ENCODE data around the gene TRAPPC5.

Gene TRAPPC5

DNA sequence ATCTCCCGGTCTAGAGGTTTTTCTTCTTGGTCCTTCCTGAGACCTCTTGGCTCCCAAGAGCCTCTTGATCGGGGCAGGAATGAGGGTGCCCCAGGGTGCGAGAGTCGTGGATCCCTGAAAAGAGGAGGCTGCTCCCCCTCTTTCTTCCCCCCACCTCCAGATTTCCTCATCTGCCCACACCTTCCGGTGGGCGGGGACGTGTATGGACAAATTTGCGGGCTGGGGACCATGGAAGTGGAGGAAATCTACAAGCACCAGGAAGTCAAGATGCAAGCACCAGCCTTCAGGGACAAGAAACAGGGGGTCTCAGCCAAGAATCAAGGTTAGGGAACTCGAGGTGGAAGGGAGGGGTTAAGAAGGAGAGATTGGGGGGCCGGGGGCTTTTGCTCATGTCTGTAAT is 3.8 kb upstream of the TRAPPC5 start, which contains the start of gene MCEMP1:
Gene MCEMP1 (plus strand): TSS at position 237 of the 400 bp plus-strand sequence. CDS start 31 bp downstream, at position 268.
- DNase-seq: no peak

DNA sequence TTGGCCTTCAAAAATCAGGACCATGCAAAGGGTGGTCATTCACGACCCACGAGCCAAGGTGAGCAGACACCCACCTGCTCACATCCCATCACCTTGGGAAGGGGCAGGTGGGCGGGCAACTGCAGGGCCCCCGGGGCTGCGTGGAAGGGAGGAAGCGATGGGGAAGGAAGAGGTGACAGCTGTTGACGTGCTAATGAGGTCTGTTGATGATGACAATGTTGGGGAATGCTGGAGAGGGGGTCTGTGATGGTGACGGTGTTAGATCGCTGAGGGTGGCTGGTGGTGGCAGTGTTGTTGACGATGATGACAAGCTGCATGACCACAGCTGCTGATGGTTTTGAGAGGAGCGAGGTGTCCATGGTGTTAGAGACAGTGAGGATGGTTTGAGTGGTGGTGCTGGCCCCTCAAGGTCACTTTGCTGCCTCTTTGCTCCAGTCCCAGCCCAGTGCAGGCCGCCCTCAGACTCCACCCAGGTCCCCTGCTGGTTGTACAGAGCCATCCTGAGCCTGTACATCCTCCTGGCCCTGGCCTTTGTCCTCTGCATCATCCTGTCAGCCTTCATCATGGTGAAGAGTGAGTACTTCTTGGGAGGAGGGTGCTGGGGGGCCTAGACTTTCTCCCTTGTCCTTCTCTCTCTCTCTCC is 2.8 kb upstream of the TRAPPC5 start:
- no peak for DNase-seq

- DNase-seq: peak; percentile 50
Observed at GRCh38 chr19:7678971-7679751, 1.5 kb upstream of the TRAPPC5 start.

DNA sequence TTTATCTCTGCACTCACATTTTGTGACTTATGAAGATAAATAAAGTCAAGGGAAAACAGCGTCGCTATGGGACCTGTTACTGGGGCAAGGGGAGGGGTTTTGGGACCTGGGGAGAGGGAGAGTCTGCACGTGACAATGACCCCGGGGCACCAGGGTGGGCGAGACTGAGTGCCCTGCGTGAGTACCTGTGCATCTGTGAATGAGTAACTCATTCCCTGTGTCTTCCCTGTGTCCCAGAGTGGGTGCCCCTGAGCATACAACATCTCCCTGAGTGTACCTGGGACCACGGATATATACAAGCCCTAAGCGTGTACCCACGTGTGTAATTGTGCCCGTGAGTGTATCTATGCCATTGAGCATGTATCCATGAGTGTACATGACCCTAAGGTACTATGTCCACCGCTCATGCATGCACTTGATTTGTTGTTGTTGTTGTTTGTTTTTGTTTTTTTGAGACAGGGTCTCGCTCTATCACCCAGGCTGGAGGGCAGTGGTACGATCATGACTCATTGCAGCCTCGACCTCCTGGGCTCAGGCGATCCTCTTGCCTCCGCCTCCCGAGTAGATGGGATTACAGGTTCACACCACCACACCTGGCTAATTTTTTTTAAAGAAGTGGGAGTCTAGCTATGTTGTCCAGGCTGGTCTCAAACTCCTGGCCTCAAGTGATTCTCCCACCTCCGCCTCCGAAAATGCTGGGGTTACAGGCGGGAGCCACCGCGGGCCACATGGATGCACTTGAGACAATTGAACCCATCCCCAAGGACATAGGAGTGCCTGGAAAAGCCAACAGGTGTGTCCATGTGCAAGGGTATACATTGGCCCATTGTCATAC is 645 bp upstream of the TRAPPC5 start:
- DNase-seq: no peak

- DNase-seq: peak; percentile 73
Observed at GRCh38 chr19:7681340-7682174, 924 bp downstream of the TRAPPC5 start.

- no peak for DNase-seq
Observed at GRCh38 chr19:7682175-7682855, 1.7 kb downstream of the TRAPPC5 start.

- no peak for DNase-seq
Observed at GRCh38 chr19:7685546-7686445, 5.2 kb downstream of the TRAPPC5 start.

GRCh38 chr19:7687177-7687576 is 6.5 kb downstream of the TRAPPC5 start:
- DNase-seq: no peak

DNA sequence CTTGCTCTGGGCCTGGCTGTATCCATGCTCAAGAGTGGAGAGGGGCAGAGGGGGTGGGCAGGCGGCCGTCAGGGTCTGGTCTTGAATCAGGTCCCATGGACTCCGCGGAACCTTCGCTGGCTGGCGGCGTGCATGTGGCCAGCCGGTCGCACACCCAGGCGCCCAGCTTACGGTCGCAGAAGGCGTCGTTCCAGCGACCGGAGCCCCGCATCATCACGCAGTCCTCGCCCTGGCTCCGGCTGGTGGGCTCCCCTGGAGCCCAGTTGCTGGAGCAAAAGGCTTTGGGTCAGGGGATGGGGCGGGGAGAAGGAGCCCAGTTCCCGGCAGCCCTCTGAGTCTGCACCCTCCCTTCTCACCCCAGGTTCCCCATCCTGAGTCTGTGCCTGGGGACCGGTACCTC is 8.5 kb downstream of the TRAPPC5 start:
- no peak for DNase-seq

DNA sequence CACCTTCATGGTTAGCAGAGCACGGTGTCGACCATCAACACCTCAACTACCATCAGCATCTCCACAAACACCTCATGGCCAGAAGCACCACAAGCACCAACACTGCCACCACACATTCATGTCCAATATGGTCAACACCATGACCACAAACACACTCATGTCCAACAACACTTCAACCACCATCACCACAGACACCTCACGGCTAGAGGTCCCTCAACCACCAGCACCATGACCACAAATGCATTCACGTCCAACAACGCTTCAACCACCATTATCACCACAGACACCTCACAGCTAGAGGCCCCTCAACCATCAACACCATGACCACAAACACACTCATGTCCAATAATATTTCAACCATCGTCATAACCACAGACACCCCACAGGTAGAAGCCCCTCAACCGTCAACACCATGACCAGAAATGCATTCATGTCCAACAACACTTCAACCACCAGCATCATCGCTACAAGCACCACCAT is 10.2 kb downstream of the TRAPPC5 start:
- DNase-seq: no peak

GRCh38 chr19:7691497-7691896 is 10.9 kb downstream of the TRAPPC5 start:
- no peak for DNase-seq

GRCh38 chr19:7692417-7693088 is 11.9 kb downstream of the TRAPPC5 start:
- DNase-seq: no peak

DNA sequence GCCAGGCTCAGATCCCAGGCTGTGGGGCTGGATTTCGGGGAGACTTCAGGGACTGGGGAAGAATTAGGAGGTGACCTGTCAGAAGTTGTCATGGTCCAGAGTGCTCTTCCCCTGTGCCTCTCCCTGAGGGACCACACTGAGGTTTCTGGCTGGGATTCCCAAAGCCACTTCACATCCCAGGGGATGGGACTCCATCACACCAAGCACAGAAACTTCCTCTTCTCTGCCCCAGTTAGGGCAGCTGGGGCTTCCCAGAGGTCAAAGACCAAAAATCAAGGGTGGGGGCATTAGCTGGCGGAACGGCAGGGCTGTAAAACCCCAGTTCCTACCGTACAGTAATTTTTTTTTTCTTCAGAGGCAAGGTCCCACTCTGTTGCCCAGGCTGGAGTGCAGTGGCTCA is 13.9 kb downstream of the TRAPPC5 start:
- no peak for DNase-seq

DNA sequence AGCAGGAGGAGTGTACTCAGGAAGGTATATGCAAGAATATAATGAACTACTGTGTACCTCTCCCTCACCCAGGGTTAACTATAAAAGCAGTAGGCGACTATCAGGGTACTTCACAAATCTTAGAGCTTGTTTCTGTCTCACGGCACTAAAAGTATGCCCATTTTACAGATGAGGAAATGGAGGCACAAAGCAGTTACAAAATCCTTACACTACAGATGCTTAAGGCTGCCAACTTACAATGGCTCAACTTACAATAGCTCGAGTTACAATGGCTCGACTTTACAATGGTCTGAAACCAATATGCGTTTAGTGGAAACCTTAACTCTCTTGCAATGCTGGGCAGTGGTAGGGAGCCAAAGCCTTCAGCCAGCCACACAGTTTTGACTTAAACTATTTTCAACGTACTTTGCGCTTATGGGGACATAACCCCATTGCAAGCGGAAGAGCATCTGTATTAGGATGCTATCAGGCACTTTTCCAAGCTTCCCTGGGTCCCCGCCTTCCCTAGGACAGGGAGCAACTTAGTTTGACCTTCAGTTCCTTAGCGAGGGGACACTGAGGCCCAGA is 17.2 kb downstream of the TRAPPC5 start:
- DNase-seq: no peak

GRCh38 chr19:7698583-7698982 is 17.9 kb downstream of the TRAPPC5 start:
- DNase-seq: no peak

DNA sequence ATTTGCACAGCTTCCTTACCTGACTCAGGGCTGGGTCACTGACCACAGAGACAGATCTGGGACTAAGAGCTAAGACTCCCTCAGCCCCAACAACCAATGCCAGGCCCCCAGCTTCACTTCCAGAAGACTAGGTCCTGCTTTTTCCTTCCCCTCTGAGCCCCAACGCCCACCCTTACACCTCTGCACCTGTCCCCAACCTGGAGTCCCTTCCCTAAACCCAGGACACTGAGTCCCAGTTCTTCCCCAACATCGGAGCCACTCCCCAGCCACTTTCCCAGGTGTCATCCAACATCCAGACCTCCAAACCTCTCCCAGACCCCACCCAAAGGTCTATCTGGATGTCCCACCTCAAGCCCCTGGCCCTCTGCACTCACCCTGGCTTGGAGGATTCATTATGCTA is 18.4 kb downstream of the TRAPPC5 start:
- no peak for DNase-seq

- no peak for DNase-seq
Observed at GRCh38 chr19:7699417-7700401, 19.1 kb downstream of the TRAPPC5 start.

GRCh38 chr19:7701049-7701653 is 20.5 kb downstream of the TRAPPC5 start:
- DNase-seq: no peak
